NCI-H2227 treated with DMSO at 0.1 percent for 48 hours (cell line): ENCODE results near the gene ZBED1.

Experiments used
- DNase-seq: peaks from one replicate; lab custom pipeline; 2025; lab: John Stamatoyannopoulos, UW

ZBED1 gene

GRCh38 chrX:2452799-2453198 is 48.0 kb downstream of the ZBED1 start:
- no peak for DNase-seq

GRCh38 chrX:2452317-2452784 is 48.4 kb downstream of the ZBED1 start:
- DNase-seq: no peak

- no peak for DNase-seq
These were observed 49.1 kb downstream of the ZBED1 start for GRCh38 chrX:2451501-2452316.

GRCh38 chrX:2450681-2451080 is 50.1 kb downstream of the ZBED1 start:
- DNase-seq: no peak

GRCh38 chrX:2449135-2449886 is 51.5 kb downstream of the ZBED1 start:
- DNase-seq: no peak

GRCh38 chrX:2447484-2447883 is 53.3 kb downstream of the ZBED1 start:
- no peak for DNase-seq

GRCh38 chrX:2446815-2447214 is 54.0 kb downstream of the ZBED1 start:
- DNase-seq: no peak

GRCh38 chrX:2445662-2446623 is 54.8 kb downstream of the ZBED1 start:
- no peak for DNase-seq

- DNase-seq: no peak
These were observed 58.1 kb downstream of the ZBED1 start for GRCh38 chrX:2442694-2443093.

GRCh38 chrX:2441466-2441865 is 59.3 kb downstream of the ZBED1 start:
- DNase-seq: no peak

- DNase-seq: no peak
These were observed 61.2 kb downstream of the ZBED1 start for GRCh38 chrX:2439613-2440012.
